K562 (cell line): Measurements from ENCODE around the gene PTPRR. TPM values are rescaled to one million over a fixed set of nuclear protein-coding genes. Genes with fewer than 3 reads are reported as not detected.
A peak's percentile ranks its signal among the peaks of the same experiment; 100 is the strongest.

ENCODE experiments used
- ATAC-seq: fragments of 200-7000 bp; cut with Tn5 transposase; 3 replicates; pipeline ENCODE4 v1.9.1; 2020; ENCODE audit warnings: moderate library complexity
- BruUV-seq: library from RNA; stranded (reverse); fragments of 400-500 nt; replicated peaks from 2 replicates; lab custom pipeline; 2021; lab: Mats Ljungman, UMichigan
- CTCF ChIA-PET: fragments of 300-600 bp; formaldehyde crosslinking; extraction: SDS; loops from one replicate; lab custom pipeline; 2021; ENCODE audit warnings: low intra/inter-chr PET ratio; lab: Yijun Ruan, JAX
- POLR2A ChIA-PET: fragments of 300-600, 350-650 bp; sonication (Branson Sonifier 250); formaldehyde crosslinking; extraction: SDS; loops from one replicate; lab custom pipeline; 2021; ENCODE audit warnings: antibody characterized with exemption, inconsistent platforms; lab: Yijun Ruan, JAX
- DNase-seq, 4 experiments: peaks; one replicate each; pipeline versions ENCODE4 v3.0.0 to v3.0.0-alpha.2; 2011 to 2018; ENCODE audit warnings: low spot score in 3 of 4, mixed read lengths in 3 of 4; ENCODE audit errors: extremely low read depth in 1 of 4
- FAIRE-seq: peaks from 2 replicates; lab custom pipeline; 2011; peaks lifted over from hg19 to GRCh38; lab: Jason Lieb, UNC
- H2AFZ ChIP-seq: 2 replicates; pipeline ENCODE4 v1.6.0; 2011; ENCODE audit warnings: low read depth, low read length, control low read depth, inconsistent platforms
- H3K27ac ChIP-seq: fragments of 200-600 bp; 3 replicates; pipeline ENCODE4 v1.8.0; 2011; ENCODE audit warnings: low read depth, mild to moderate bottlenecking, control low read depth, inconsistent platforms, low read length, moderate library complexity, mixed read lengths; ENCODE audit errors: extremely low read depth
- H3K27me3 ChIP-seq, 2 experiments: fragments of 300-600 bp in 1 of 2; 2 replicates in 1 of 2; 3 replicates in 1 of 2; pipeline versions ENCODE4 v1.6.0 to v1.8.0; 2011; ENCODE audit warnings: inconsistent platforms in 2 of 2, low read length in 2 of 2, mild to moderate bottlenecking in 1 of 2, mixed read lengths in 1 of 2, moderate library complexity in 1 of 2; ENCODE audit not compliant: control insufficient read depth in 2 of 2, insufficient read depth in 2 of 2
- H3K36me3 ChIP-seq: fragments of 300-600 bp; 3 replicates; pipeline ENCODE4 v1.8.0; 2011; ENCODE audit warnings: mild to moderate bottlenecking, low read length, inconsistent platforms; ENCODE audit not compliant: control insufficient read depth, insufficient read depth
- H3K4me1 ChIP-seq, 2 experiments: fragments of 200-600 bp in 1 of 2; replicated peaks in 1 of 2; 2 replicates in 1 of 2; 3 replicates in 1 of 2; pipeline versions ENCODE4 v1.5.1 to v1.8.0; 2011; ENCODE audit warnings: inconsistent platforms in 2 of 2, low read length in 2 of 2, mild to moderate bottlenecking in 1 of 2, mixed read lengths in 1 of 2, moderate library complexity in 1 of 2; ENCODE audit not compliant: control insufficient read depth in 2 of 2, insufficient read depth in 2 of 2
- H3K4me2 ChIP-seq: 2 replicates; pipeline ENCODE4 v1.6.1; 2011; ENCODE audit warnings: low read length, control low read depth, inconsistent platforms, mixed read lengths; ENCODE audit not compliant: insufficient read depth
- H3K4me3 ChIP-seq: fragments of 200-600 bp; sonication (generic), shearing (Covaris generic); 2 replicates; pipeline ENCODE4 v1.5.1; 2016; ENCODE audit warnings: control low read depth, inconsistent platforms
- H3K79me2 ChIP-seq: fragments of 200-600 bp; 3 replicates; pipeline ENCODE4 v1.8.0; 2011; ENCODE audit warnings: low read length, inconsistent platforms; ENCODE audit not compliant: control insufficient read depth, insufficient read depth
- H3K9ac ChIP-seq, 2 experiments: 2 replicates each; pipeline versions ENCODE4 v1.6.0 to v1.6.1; 2011; ENCODE audit warnings: low read depth in 2 of 2, low read length in 2 of 2, control low read depth in 1 of 2, inconsistent platforms in 1 of 2, mild to moderate bottlenecking in 1 of 2, mixed read lengths in 1 of 2; ENCODE audit not compliant: insufficient read depth in 1 of 2
- H3K9me1 ChIP-seq: one replicate; pipeline ENCODE4 v1.6.0; 2011; ENCODE audit warnings: inconsistent platforms, mild to moderate bottlenecking, low read length, moderate library complexity; ENCODE audit not compliant: control insufficient read depth, insufficient read depth
- H3K9me3 ChIP-seq: replicated peaks from 2 replicates; pipeline ENCODE4 v1.5.1; 2011; ENCODE audit warnings: low read depth, low read length, inconsistent platforms; ENCODE audit not compliant: control insufficient read depth, insufficient read depth
- H4K20me1 ChIP-seq: replicated peaks from 2 replicates; pipeline ENCODE4 v1.6.1; 2011; ENCODE audit warnings: low read length, inconsistent platforms, mixed read lengths; ENCODE audit not compliant: control insufficient read depth, insufficient read depth
- BRCA1 ChIP-seq, 2 experiments: fragments of 450-650 bp in 1 of 2; sonication (generic) in 1 of 2; formaldehyde crosslinking in 1 of 2; IDR thresholded peaks; 2 replicates each; pipeline versions ENCODE4 v1.5.0 to v1.6.1; 2017 to 2020; ENCODE audit warnings: mild to moderate bottlenecking in 1 of 2, missing genetic modification reagents in 1 of 2
- NR2F6 ChIP-seq: fragments of 450-650 bp; formaldehyde crosslinking; IDR thresholded peaks from 2 replicates; pipeline ENCODE4 v1.4.0; 2020; ENCODE audit warnings: mild to moderate bottlenecking
- RAD21 ChIP-seq, 2 experiments: fragments of 250-450 bp in 1 of 2; fragments of 450-650 bp in 1 of 2; sonication (Bioruptor Pico) in 1 of 2; formaldehyde crosslinking in 1 of 2; IDR thresholded peaks in 1 of 2; conservative IDR thresholded peaks in 1 of 2; 2 replicates each; pipeline versions ENCODE4 v1.4.0 to v1.8.0; 2020 to 2022; ENCODE audit warnings: mild to moderate bottlenecking in 2 of 2, moderate library complexity in 1 of 2
- SNIP1 ChIP-seq: fragments of 450-650 bp; IDR thresholded peaks from 2 replicates; pipeline ENCODE4 v1.7.1; 2017; ENCODE audit warnings: low read depth, mild to moderate bottlenecking
- TCF3 ChIP-seq: sonication (generic); formaldehyde crosslinking; IDR thresholded peaks from 2 replicates; pipeline ENCODE4 v1.4.0; 2020; ENCODE audit warnings: mild to moderate bottlenecking, missing genetic modification reagents
- ZNF436 ChIP-seq: fragments of 250-450, 450-650 bp; sonication (Bioruptor Pico); formaldehyde crosslinking; IDR thresholded peaks from 2 replicates; pipeline ENCODE4 v1.7.0; 2020; ENCODE audit warnings: mild to moderate bottlenecking
- ZNF518B ChIP-seq: fragments of 250-450 bp; sonication (Bioruptor Pico); IDR thresholded peaks from 2 replicates; pipeline ENCODE4 v1.5.0; 2021; ENCODE audit warnings: mild to moderate bottlenecking, moderate library complexity
- in situ Hi-C: fragments of 300-500 bp; cut with MboI; formaldehyde crosslinking; loops from 4 replicates; pipeline ENCODE4 v1.15.0; 2018; ENCODE audit warnings: inconsistent platforms, mixed read lengths
- intact Hi-C: fragments of 100-400 bp; cut with micrococcal nuclease; formaldehyde crosslinking; loops from 2 replicates; pipeline ENCODE4 v1.14.2; 2022
- polyA plus RNA-seq, 8 experiments: library from polyadenylated mRNA; depleted of rRNA in 4 of 8; stranded (reverse) in 5 of 8; unstranded in 3 of 8; fragments of >200 nt; fragmentation: Nextera tagmentation in 2 of 8; fragmentation: Illumina TruSeq in 1 of 8; extraction: Ambion mirVana in 2 of 8; extraction: Trizol in 1 of 8; gene quantifications; 2 replicates each; pipeline versions ENCODE4 v1.2.1 to v1.2.3, GENCODE V29; 2011 to 2014; ENCODE audit warnings: inconsistent platforms in 1 of 8, missing spikeins in 1 of 8
- total RNA-seq, 7 experiments: library from RNA; depleted of rRNA in 6 of 7; stranded (reverse); fragments of >200 nt in 6 of 7; fragmentation: Illumina TruSeq in 2 of 7; extraction: Trizol in 2 of 7; gene quantifications; 2 replicates each; pipeline versions ENCODE4 v1.2.1 to v1.2.3, GENCODE V29; 2011 to 2021; ENCODE audit warnings: low replicate concordance in 1 of 7

PTPRR gene
- total and polyA plus RNA-seq, 9 of the 15 experiments (the other 6 are each of a cell fraction or from before 2014, with no cell fraction given) = 6.6 to 41.7 (median 12.3) TPM

GRCh38 chr12:70948976-70949336 lies 28.4 kb upstream of the PTPRR start:
- H3K9me1 ChIP-seq = no peaks in the 10 kb centered on the region
- DNase-seq = no peak
- no peaks in the 10 kb centered on the region for H4K20me1 ChIP-seq
- no peaks in the 10 kb centered on the region for H3K9me3 ChIP-seq
- H3K4me3 ChIP-seq = no peak overlapping the region
- no peaks in the 10 kb centered on the region for H3K4me1 ChIP-seq
- no peak overlapping the region for H2AFZ ChIP-seq
- H3K27ac ChIP-seq = no peak overlapping the region
- H3K36me3 ChIP-seq = no peaks in the 10 kb centered on the region
- H3K9ac ChIP-seq = no peak overlapping the region
- no peak for FAIRE-seq
- no peak for ATAC-seq
- peak in 1 of 2 experiments; percentile 26; a peak in 2 of 4 replicates for TF ChIP-seq RAD21 (CRISPR knock-in tag; conservative IDR thresholded peaks at IDR 0.05 in 1 of 2, IDR thresholded peaks at IDR 0.05 in 1 of 2)
- TF ChIP-seq TCF3 (CRISPR knock-in tag) = no peak
- no peak for TF ChIP-seq ZNF518B
- no peak for TF ChIP-seq NR2F6
- TF ChIP-seq ZNF436 = no peak
- no peak for TF ChIP-seq SNIP1
- TF ChIP-seq BRCA1 (IDR thresholded peaks at IDR 0.05) = no peak
- TF ChIP-seq BRCA1 (CRISPR knock-in tag; IDR thresholded peaks at IDR 0.05) = no peak
- intact Hi-C loops = no loop called here
- no peak overlapping the region for H3K4me2 ChIP-seq
- no TSS peak for BruUV-seq
- CTCF ChIA-PET = no interaction called here
- no peaks in the 10 kb centered on the region for H3K79me2 ChIP-seq
- POLR2A ChIA-PET = no interaction called here
- H3K27me3 ChIP-seq = no peaks in the 10 kb centered on the region
- in situ Hi-C loops = no loop called here
